ENCODE results near the gene TGFBR1. TPM values are rescaled to one million over a fixed set of nuclear protein-coding genes. Genes with fewer than 3 reads are reported as not detected.

TGFBR1 gene
- total and polyA plus RNA-seq, 2 donors (not counting 3 experiments of a cell fraction or from before 2014, with no cell fraction given): 5.8 to 18.6 TPM

DNA sequence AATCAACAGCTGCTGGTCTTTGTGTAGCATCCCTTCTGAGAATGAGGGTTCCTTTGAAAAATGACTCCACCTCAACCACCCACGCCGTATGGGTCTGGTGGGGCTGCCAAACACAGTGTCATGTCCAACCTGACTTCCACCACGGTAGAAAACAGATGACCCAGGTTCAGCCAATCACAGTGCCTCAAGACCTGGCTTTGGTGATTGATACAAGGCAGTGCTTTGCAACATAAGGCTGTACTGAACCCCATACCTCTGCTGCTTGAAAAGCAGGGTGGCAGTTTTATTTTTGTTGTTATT lies 11.5 kb upstream of the TGFBR1 start:
- POLR2A ChIA-PET: no interaction called here
- Histone ChIP-seq H3K4me3 (replicated peaks in 1 of 3; ENCODE audit: insufficient read depth in 1 of 3, low read depth in 1 of 3, low read length in 3 of 3) (no peak overlapping the region), H3K36me3 (ENCODE audit: control insufficient read depth in 2 of 2, extremely low read depth in 1 of 2, insufficient read depth in 2 of 2, low read length in 2 of 2) (no peaks in the 10 kb centered on the region), H3K9me1 (replicated peaks; ENCODE audit: control insufficient read depth, extremely low read depth, insufficient read depth, low read length) (no peaks in the 10 kb centered on the region), H2AFZ (ENCODE audit: low read depth, low read length) (no peak overlapping the region), H4K20me1 (replicated peaks; ENCODE audit: control insufficient read depth, extremely low read depth, insufficient read depth, low read length) (no peaks in the 10 kb centered on the region), H3K9ac (replicated peaks; ENCODE audit: extremely low read depth, insufficient read depth, low read length) (no peak overlapping the region), H3K4me2 (ENCODE audit: insufficient read depth, low read length) (no peak overlapping the region), H3K79me2 (ENCODE audit: control insufficient read depth, insufficient read depth, low read length) (no peaks in the 10 kb centered on the region), H3K4me1 (ENCODE audit: control insufficient read depth, extremely low read depth, insufficient read depth, low read length) (no peaks in the 10 kb centered on the region), H3K27me3 (ENCODE audit: control insufficient read depth in 2 of 2, insufficient read depth in 2 of 2, low read length in 2 of 2) (peaks cover 4 to 15% of the 10 kb centered on the region in 2 experiments), H3K9me3 (replicated peaks; ENCODE audit: control insufficient read depth, insufficient read depth, low read length) (no peaks in the 10 kb centered on the region), H3K27ac (ENCODE audit: insufficient read depth, low read depth, low read length) (no peak overlapping the region)
- no peak for FAIRE-seq
- dilution Hi-C loops (cut with MboI; ENCODE audit: extremely low pct_ligation_motif_present, low sequenced_read_pairs) (no loop called here), intact Hi-C loops (cut with micrococcal nuclease) (no loop called here)
- no TSS peak for BruUV-seq (replicated peaks)
- DNase-seq (ENCODE audit: low read depth, low spot score): no peak
- TF ChIP-seq, protein P1, sequence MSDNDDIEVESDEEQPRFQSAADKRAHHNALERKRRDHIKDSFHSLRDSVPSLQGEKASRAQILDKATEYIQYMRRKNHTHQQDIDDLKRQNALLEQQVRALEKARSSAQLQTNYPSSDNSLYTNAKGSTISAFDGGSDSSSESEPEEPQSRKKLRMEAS (IDR thresholded peaks at IDR 0.05; ENCODE audit: insufficient read depth, insufficient read length): no peak
- TF ChIP-seq, protein P2, sequence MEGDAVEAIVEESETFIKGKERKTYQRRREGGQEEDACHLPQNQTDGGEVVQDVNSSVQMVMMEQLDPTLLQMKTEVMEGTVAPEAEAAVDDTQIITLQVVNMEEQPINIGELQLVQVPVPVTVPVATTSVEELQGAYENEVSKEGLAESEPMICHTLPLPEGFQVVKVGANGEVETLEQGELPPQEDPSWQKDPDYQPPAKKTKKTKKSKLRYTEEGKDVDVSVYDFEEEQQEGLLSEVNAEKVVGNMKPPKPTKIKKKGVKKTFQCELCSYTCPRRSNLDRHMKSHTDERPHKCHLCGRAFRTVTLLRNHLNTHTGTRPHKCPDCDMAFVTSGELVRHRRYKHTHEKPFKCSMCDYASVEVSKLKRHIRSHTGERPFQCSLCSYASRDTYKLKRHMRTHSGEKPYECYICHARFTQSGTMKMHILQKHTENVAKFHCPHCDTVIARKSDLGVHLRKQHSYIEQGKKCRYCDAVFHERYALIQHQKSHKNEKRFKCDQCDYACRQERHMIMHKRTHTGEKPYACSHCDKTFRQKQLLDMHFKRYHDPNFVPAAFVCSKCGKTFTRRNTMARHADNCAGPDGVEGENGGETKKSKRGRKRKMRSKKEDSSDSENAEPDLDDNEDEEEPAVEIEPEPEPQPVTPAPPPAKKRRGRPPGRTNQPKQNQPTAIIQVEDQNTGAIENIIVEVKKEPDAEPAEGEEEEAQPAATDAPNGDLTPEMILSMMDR (IDR thresholded peaks at IDR 0.05; ENCODE audit: extremely low read depth in 1 of 2, insufficient read depth in 1 of 2, low read depth in 1 of 2, low read length in 2 of 2): no peak
- TF ChIP-seq GATA2 (IDR thresholded peaks at IDR 0.05; ENCODE audit: insufficient read depth, insufficient read length, low read depth, low read length) (no peak), POLR2A (IDR thresholded peaks at IDR 0.05; ENCODE audit: low read depth, low read length) (no peak), MYC (IDR thresholded peaks at IDR 0.05; ENCODE audit: low read depth, low read length) (no peak), JUN (IDR thresholded peaks at IDR 0.05; ENCODE audit: borderline replicate concordance, insufficient read depth, insufficient read length, low read depth) (no peak), EZH2 (IDR thresholded peaks at IDR 0.05; ENCODE audit: borderline replicate concordance, low read depth, low read length, severe bottlenecking) (no peak), POLR2AphosphoS5 (IDR thresholded peaks at IDR 0.05; ENCODE audit: insufficient read depth, low read depth, low read length) (no peak), FOS (IDR thresholded peaks at IDR 0.05; ENCODE audit: borderline replicate concordance, insufficient read depth, low read length) (no peak)
- CTCF ChIA-PET: no interaction called here
